HT1080 (cell line): ENCODE results near the gene TPRX1. TPM values are rescaled to one million over a fixed set of nuclear protein-coding genes. Genes with fewer than 3 reads are reported as not detected.

Experiments
- small RNA-seq: library from RNA; depleted of rRNA; stranded (forward); fragments of <200 nt; gene quantifications from one replicate; pipeline ENCODE3, GENCODE V24; 2014
- total RNA-seq: library from RNA; depleted of rRNA; stranded (reverse); fragments of >200 nt; shearing (Covaris generic); gene quantifications from 2 replicates; pipeline ENCODE4 v1.2.3, GENCODE V29; 2014; rRNA removed

Gene TPRX1
- total RNA-seq, 1 experiment from 2014 or later, result not detected

Small RNAs within 50 kb of the gene (small RNA-seq; reads per million reads assigned to genes)
- gene AC008745.1, result not detected
- gene SNORD23, result not detected

Other genes starting within 250 kb of the TPRX1 start
- gene ZNF541, start 231.4 kb downstream of the TPRX1 start, total RNA-seq, result not detected in 2 replicates
- gene BICRA, start 195.4 kb downstream of the TPRX1 start, total RNA-seq, result 0.68 and 2.3 TPM in 2 replicates
- 28.4 and 36.2 TPM in 2 replicates for gene EHD2, start 91.1 kb downstream of the TPRX1 start, total RNA-seq
- gene NOP53, start 59.0 kb downstream of the TPRX1 start, total RNA-seq, result 87.2 and 111 TPM in 2 replicates
- gene SELENOW, start 25.8 kb downstream of the TPRX1 start, total RNA-seq, result 124 and 165 TPM in 2 replicates
- not detected in 2 replicates for gene CRX, start 17.4 kb upstream of the TPRX1 start, total RNA-seq
- gene TPRX2, start 54.7 kb upstream of the TPRX1 start, total RNA-seq, result not detected in 2 replicates
- gene SULT2A1, start 81.8 kb upstream of the TPRX1 start, total RNA-seq, result not detected in 2 replicates
- not detected in 2 replicates for gene BSPH1, start 187.6 kb upstream of the TPRX1 start, total RNA-seq
- gene ELSPBP1, start 190.1 kb upstream of the TPRX1 start, total RNA-seq, result not detected in 2 replicates
- gene CABP5, start 239.5 kb upstream of the TPRX1 start, total RNA-seq, result not detected in 2 replicates